Activated naive CD8-positive, alpha-beta T cell treated with anti-CD3 and anti-CD28 coated beads for 36 hours (primary cell): ENCODE measurements around the gene CLEC4M. TPM values are rescaled to one million over a fixed set of nuclear protein-coding genes. Genes with fewer than 3 reads are reported as not detected.
A peak's percentile ranks its signal among the peaks of the same experiment; 100 is the strongest.
"Not testable (repeated sequence)": the region's sequence is repeated elsewhere in the genome, so short reads cannot be mapped to it uniquely, and the experiment has no call there.

Experiments
- DNase-seq: peaks from one replicate; pipeline ENCODE4 v3.0.0; 2021
- H3K27ac Mint-ChIP-seq: one replicate; pipeline ENCODE4 v1.8.0; 2022; ENCODE audit warnings: mild to moderate bottlenecking, moderate library complexity, mixed read lengths
- H3K27me3 Mint-ChIP-seq: one replicate; pipeline ENCODE4 v1.8.0; 2022; ENCODE audit warnings: mild to moderate bottlenecking, mixed read lengths
- H3K36me3 Mint-ChIP-seq: one replicate; pipeline ENCODE4 v1.8.0; 2021; ENCODE audit warnings: mild to moderate bottlenecking, mixed read lengths
- H3K4me1 Mint-ChIP-seq: one replicate; pipeline ENCODE4 v1.8.0; 2021; ENCODE audit warnings: mixed read lengths
- H3K4me3 Mint-ChIP-seq: one replicate; pipeline ENCODE4 v1.8.0; 2022; ENCODE audit warnings: mild to moderate bottlenecking, moderate library complexity, mixed read lengths
- H3K9me3 Mint-ChIP-seq: one replicate; pipeline ENCODE4 v1.8.0; 2022; ENCODE audit warnings: mixed read lengths
- total RNA-seq, 2 experiments: library from RNA; stranded (reverse); gene quantifications; one replicate each; pipeline ENCODE4 v1.2.3, GENCODE V29; 2021

Gene CLEC4M
- total RNA-seq, 2 experiments from 2014 or later: not detected

DNA sequence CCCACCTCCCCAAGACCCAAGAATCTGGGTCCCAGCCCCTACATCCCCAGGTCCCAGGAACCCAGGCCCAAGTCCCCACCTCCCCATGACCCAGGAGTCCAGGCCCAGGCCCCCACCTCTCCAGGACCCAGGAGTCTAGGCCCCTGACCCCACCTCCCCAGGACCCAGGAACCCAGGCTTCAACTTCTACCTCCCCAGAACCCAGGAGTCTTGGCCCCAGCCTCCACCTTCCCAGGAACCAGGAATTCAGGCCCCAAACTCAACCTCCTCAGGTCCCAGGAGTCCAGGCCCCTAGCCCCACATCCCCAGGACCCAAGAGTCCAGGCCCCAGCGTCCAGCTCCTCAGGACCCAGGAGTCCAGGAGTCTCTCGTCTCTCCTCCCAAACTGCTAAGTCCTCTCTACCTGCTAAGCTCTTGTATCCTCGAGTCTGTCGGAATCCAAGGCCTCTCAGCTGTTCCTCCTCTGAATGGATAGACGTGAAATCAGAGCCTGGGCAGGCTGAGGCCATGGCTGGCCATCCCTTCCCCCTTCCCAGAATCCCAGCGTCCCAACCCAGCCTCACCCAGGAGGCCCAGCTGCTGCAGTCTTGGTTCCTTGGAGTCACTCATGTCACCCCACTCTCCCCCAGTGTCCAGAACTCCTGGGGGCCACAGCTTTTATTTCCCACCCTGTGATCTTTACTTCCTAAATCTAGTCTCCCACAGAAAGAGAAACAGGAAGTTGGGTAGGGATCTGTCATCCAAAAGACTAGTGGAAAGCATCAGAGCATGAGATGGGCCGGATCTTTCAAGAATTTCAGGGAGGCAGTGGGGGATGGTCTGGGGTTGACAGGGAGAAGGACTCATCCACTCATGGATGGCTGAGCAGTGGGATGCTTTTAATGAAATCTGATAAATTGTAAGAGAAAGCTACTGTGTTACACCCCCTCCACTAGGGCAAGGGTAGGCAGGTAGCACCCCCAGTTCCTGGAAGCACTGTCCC lies 15.8 kb upstream of the CLEC4M start, which contains the start of gene CD209:
Gene CD209 (minus strand): TSS at position 632 of the 982 bp plus-strand sequence. CDS start 23 bp downstream, at position 609.
- Mint-ChIP-seq H3K27me3 (peaks cover 14% of the 10 kb centered on the region), H3K9me3 (peaks cover 13% of the 10 kb centered on the region), H3K36me3 (peaks cover 10% of the 10 kb centered on the region)

DNA sequence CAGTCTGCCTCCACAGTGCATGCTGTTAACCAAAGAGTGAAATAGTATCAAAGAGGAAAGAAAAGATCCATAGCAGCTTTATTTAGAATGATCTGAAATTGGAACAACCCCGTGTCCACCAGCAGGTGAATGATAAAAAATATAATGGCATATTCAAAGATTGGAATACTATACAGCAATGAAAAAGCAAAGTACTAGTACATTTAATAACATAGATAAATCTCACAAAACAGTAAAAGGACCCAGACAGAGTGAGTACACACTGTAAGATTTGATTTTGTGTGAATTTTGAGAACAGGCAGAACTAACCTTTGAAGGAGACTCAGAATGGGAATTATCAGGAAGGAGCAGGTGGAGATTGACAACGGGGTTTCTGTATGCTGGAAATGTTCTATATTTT lies 14.9 kb upstream of the CLEC4M start:
- Mint-ChIP-seq H3K27ac (no peak overlapping the region), H3K27me3 (peaks cover 14% of the 10 kb centered on the region), H3K36me3 (peaks cover 12% of the 10 kb centered on the region), H3K9me3 (peaks cover 19% of the 10 kb centered on the region), H3K4me3 (no peak overlapping the region), H3K4me1 (peaks cover 26% of the 10 kb centered on the region)
- no peak for DNase-seq

More for the DNA sequence above, 15.8 kb upstream of the CLEC4M start, which contains the start of gene CD209:
- DNase-seq: no peak
- H3K27ac Mint-ChIP-seq: no peak within 1 kb of the TSS
- H3K4me1 Mint-ChIP-seq: peaks cover 25% of the 10 kb centered on the region
- no peak within 1 kb of the TSS for H3K4me3 Mint-ChIP-seq

DNA sequence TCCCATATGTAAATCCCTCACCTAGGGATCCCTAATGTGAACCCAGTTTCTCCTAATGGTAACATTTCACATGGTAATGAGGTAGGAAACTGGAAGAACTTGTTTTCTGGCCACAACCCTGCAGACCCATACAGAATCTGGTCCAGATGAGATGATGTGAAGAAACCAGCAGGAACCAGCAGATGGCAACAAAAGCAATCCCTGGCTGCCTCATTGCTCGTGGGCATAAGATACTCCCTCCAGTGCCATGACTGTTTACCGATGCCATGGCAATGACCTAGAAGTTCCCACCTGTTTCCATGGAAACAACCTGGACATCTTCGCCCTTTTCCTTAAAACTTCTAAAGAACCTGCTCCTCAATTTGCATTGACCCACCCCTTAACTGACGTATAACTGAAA lies 14.3 kb upstream of the CLEC4M start:
- DNase-seq: no peak
- peaks cover 23% of the 10 kb centered on the region for H3K4me1 Mint-ChIP-seq
- peaks cover 14% of the 10 kb centered on the region for H3K27me3 Mint-ChIP-seq
- peaks cover 24% of the 10 kb centered on the region for H3K9me3 Mint-ChIP-seq
- no peak overlapping the region for H3K4me3 Mint-ChIP-seq
- peaks cover 17% of the 10 kb centered on the region for H3K36me3 Mint-ChIP-seq
- H3K27ac Mint-ChIP-seq: no peak overlapping the region

DNA sequence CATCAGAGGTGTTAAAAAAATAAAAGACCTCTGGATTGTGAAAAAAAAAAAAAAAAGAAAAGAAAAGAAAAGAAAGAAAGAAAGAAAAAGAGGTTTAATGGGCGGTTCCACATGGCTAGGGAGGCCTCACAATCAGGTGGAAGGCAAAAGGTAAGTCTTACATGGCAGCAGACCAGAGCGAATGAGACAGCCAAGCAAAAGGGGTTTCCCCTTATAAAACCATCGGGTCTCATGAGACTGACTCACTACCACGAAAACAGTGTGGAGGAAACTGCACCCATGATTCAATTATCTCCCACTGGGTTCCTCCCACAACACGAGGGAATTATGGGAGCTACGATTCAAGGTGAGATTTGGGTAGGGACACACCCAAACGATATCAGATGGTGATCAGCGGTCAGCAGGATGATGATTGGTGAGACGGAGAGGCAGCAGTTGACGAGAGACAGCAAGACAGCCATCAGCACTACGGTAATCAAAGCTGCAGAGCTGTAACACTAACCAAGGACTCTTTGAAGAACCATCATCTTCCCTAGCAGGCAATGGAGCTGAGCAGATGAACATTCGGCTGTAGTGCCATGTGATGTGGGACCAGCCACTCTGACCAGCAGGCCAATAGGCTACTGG lies 11.8 kb upstream of the CLEC4M start:
- peaks cover 6% of the 10 kb centered on the region for H3K27me3 Mint-ChIP-seq
- H3K27ac Mint-ChIP-seq: peak overlapping the region; percentile 70
- peaks cover 29% of the 10 kb centered on the region for H3K36me3 Mint-ChIP-seq
- peak; percentile 54 for DNase-seq
- peaks cover 27% of the 10 kb centered on the region for H3K4me1 Mint-ChIP-seq
- peaks cover 42% of the 10 kb centered on the region for H3K9me3 Mint-ChIP-seq
- no peak overlapping the region for H3K4me3 Mint-ChIP-seq

DNA sequence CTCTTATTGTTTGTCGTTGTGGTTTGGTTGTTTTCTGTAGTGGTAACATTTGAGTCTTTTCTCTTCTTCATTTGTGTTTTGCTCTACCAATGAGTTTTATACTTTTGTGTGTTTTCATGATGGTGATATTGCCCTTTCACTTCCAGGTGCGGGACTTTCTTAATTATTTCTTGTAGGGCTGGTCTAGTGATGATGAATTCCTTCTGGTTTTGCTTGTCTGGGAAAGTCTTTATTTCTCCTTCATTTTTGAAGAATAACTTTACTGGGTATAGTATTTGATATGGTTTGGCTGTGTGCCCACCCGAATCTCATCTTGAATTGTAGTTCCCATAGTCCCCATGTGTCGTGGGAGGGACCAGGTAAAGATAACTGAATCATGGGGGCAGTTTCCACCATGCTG lies 6.8 kb upstream of the CLEC4M start:
- peaks cover 55% of the 10 kb centered on the region for H3K9me3 Mint-ChIP-seq
- peaks cover 16% of the 10 kb centered on the region for H3K4me1 Mint-ChIP-seq
- peaks cover 34% of the 10 kb centered on the region for H3K36me3 Mint-ChIP-seq

DNA sequence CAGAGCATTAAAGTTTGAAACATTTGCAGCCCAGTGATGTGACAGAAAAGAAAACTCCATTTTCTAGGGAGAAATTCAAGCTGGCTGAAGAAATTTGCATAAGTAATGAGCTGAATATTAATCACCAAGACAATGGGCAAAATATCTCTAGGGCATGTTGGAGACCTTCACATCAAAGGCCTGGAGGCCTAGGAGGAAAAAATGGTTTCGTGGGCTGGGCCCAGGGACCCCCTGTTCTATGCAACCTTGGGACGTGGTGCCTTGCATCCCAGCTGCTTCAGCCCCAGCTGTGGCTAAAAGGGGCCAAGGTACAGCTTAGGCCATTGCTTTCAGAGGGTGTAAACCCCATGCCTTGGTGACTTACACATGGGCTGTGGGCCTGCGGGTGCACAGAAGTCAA lies 5.7 kb upstream of the CLEC4M start:
- Mint-ChIP-seq H3K4me3 (no peak overlapping the region), H3K9me3 (peaks cover 52% of the 10 kb centered on the region), H3K4me1 (peaks cover 13% of the 10 kb centered on the region), H3K36me3 (peaks cover 31% of the 10 kb centered on the region), H3K27me3 (peaks cover 8% of the 10 kb centered on the region), H3K27ac (no peak overlapping the region)
- no peak for DNase-seq

More for the DNA sequence above, 6.8 kb upstream of the CLEC4M start:
- no peak for DNase-seq
- Mint-ChIP-seq H3K27ac (no peak overlapping the region), H3K4me3 (no peak overlapping the region), H3K27me3 (peaks cover 5% of the 10 kb centered on the region)

DNA sequence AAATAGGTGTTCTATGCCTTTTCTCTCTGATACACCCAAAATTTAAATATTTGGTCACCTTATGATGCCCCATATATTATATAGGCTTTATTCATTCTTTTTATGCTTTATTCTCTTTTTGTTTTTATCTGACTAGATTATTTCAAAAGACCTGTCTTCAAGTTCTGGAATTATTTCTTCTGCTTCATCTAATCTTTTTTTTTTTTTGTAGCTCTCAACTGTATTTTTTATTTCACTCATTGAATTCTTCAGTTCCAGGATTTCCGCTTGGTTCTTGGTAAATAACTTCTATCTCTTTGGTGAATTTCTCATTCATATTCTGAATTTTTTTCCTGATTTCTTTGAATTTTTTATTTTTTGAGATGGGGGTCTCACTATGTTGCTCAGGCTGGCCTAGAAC lies 3.9 kb upstream of the CLEC4M start:
- Mint-ChIP-seq H3K4me1 (peaks cover 13% of the 10 kb centered on the region), H3K4me3 (no peak overlapping the region), H3K36me3 (peaks cover 24% of the 10 kb centered on the region), H3K27ac (no peak overlapping the region), H3K27me3 (peaks cover 14% of the 10 kb centered on the region), H3K9me3 (peaks cover 41% of the 10 kb centered on the region)
- no peak for DNase-seq

DNA sequence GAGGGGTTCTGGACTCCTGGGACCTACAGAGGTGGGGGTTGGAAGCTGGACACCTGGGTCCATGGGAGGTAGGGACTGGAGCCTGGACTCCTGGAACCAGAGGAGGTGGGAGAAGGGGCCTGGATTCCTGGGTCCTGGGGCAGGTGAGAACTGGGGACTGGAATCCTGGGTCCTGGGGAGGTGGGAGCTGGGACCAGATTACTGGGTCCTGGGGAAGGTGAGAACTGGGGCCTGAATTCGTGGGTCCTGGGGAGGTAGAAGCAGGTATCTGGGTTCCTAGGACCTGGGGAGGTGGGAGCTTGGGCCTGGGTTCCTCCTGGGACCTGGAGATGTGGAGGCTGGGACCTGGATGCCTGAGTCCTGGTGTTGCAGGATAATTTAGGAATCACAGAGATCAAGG lies 653 bp downstream of the CLEC4M start:
- DNase-seq: no peak
- H3K9me3 Mint-ChIP-seq: peaks cover 10% of the 10 kb centered on the region
- H3K27me3 Mint-ChIP-seq: peaks cover 17% of the 10 kb centered on the region
- H3K4me3 Mint-ChIP-seq: no peak overlapping the region
- H3K36me3 Mint-ChIP-seq: peaks cover 6% of the 10 kb centered on the region
- H3K27ac Mint-ChIP-seq: no peak overlapping the region
- H3K4me1 Mint-ChIP-seq: peaks cover 7% of the 10 kb centered on the region

DNA sequence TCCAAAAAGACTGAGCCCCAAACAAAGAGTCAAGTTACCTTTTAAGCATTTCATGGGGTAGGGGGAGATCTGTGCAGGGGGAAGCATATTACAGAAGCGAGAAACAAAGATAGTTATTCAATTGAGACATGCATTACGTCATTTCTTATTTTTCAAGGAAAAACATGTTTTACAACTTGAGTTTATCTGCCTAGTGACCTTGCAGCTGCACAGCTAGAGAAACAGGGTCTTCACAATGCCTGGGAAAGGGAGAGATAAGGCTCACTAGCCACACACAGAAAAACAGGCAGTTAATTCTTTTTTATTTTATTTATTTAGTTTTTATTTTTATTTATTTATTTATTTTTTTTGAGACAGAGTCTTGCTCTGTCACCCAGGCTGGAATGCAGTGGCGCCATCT lies 1.1 kb downstream of the CLEC4M start:
- not testable (repeated sequence) for H3K9me3 Mint-ChIP-seq, H3K4me3 Mint-ChIP-seq, DNase-seq, H3K36me3 Mint-ChIP-seq, H3K27ac Mint-ChIP-seq, H3K4me1 Mint-ChIP-seq
- peaks cover 17% of the 10 kb centered on the region for H3K27me3 Mint-ChIP-seq

DNA sequence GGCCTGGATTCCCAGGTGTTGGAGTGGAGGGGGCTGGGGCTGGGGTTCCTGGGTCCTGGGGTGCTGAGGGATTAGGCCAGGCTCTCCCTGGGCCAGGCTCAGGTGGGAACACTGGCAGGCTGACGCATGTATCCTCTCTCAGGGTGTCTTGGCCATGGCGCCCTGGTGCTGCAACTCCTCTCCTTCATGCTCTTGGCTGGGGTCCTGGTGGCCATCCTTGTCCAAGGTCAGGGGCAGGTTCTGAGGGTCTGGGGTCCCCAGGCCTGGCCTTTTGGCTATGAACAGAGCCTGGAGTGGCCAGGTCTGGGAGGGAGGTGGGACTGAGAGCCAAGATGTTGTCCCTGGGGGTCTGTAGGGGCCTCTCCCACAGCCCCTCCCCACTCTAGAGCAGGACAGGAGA lies 2.0 kb downstream of the CLEC4M start:
- H3K36me3 Mint-ChIP-seq, H3K27ac Mint-ChIP-seq, H3K4me3 Mint-ChIP-seq, H3K4me1 Mint-ChIP-seq, H3K9me3 Mint-ChIP-seq, DNase-seq: not testable (repeated sequence)
- peaks cover 17% of the 10 kb centered on the region for H3K27me3 Mint-ChIP-seq

DNA sequence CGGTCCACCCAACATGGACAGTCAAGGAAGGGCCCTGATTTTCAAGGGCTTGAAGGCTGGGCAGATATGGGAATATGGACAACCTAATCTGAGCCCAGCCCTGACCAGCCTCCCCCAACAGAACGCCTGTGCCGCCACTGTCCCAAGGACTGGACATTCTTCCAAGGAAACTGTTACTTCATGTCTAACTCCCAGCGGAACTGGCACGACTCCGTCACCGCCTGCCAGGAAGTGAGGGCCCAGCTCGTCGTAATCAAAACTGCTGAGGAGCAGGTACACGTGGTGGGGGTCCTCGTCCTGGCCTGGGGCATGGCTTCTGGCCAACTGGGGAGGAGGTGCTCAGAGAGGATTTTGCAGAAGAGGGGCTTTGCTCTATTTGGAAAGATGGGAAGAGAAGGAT lies 3.5 kb downstream of the CLEC4M start:
- Mint-ChIP-seq H3K4me3 (no peak overlapping the region), H3K36me3 (no peaks in the 10 kb centered on the region), H3K27ac (no peak overlapping the region), H3K9me3 (peaks cover 3% of the 10 kb centered on the region), H3K27me3 (peaks cover 13% of the 10 kb centered on the region), H3K4me1 (peaks cover 12% of the 10 kb centered on the region)
- no peak for DNase-seq

DNA sequence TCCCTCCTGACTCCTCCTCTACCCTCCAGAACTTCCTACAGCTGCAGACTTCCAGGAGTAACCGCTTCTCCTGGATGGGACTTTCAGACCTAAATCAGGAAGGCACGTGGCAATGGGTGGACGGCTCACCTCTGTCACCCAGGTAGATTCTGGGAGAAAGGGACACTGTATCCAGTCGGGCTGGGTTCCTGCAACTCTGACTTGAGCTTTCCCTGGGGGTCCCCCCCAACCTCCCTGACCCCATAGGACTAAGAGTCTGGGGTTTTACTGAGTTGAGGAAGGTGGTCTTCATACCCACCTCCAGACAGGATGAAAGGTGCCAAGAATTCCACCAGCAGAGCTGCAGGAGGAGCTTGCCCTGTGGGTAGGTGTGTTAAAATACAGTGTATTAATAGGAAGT lies 4.4 kb downstream of the CLEC4M start:
- H3K4me1 Mint-ChIP-seq: peaks cover 21% of the 10 kb centered on the region
- DNase-seq: no peak
- no peak overlapping the region for H3K27ac Mint-ChIP-seq
- no peaks in the 10 kb centered on the region for H3K36me3 Mint-ChIP-seq
- H3K9me3 Mint-ChIP-seq: peaks cover 3% of the 10 kb centered on the region
- no peak overlapping the region for H3K4me3 Mint-ChIP-seq
- peaks cover 11% of the 10 kb centered on the region for H3K27me3 Mint-ChIP-seq

DNA sequence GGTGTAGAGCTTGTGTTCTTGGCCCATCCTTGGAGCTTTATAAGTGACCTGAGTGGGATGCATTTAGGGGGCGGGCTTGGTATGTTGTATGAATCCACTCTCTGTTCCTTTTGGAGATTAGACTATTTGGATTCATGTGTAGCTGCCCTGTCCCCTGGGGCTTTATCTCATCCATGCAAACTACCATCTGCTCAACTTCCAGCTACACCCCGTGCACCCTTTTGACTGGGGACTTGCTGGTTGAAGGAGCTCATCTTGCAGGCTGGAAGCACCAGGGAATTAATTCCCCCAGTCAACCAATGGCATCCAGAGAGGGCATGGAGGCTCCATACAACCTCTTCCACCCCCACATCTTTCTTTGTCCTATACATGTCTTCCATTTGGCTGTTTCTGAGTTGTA lies 6.1 kb downstream of the CLEC4M start:
- Mint-ChIP-seq H3K27me3 (peaks cover 6% of the 10 kb centered on the region), H3K4me3 (no peak overlapping the region), H3K36me3 (no peaks in the 10 kb centered on the region), H3K27ac (no peak overlapping the region), H3K4me1 (peaks cover 25% of the 10 kb centered on the region), H3K9me3 (peaks cover 3% of the 10 kb centered on the region)
- DNase-seq: no peak

DNA sequence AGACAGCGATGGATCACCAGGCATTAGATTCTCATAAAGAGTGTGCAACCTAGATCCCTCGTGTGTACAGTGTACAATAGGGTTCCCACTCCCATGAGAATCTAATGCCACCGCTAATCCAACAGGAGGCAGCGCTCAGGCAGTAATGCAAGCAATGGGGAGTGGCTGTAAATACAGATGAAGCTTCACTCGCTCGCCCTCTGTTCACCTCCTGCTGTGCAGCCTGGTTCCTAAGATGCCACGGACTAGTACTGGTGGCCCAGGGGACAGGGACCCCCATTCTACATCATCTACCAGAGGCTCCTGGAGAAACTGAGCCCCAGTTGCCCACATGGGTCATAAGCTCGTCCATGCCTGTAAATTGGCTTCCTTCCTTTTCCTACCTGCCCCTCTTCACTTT lies 8.0 kb downstream of the CLEC4M start:
- H3K9me3 Mint-ChIP-seq: peaks cover 3% of the 10 kb centered on the region
- no peak overlapping the region for H3K4me3 Mint-ChIP-seq
- peaks cover 10% of the 10 kb centered on the region for H3K27me3 Mint-ChIP-seq
- no peak for DNase-seq
- peak overlapping the region; percentile 85 for H3K27ac Mint-ChIP-seq
- no peaks in the 10 kb centered on the region for H3K36me3 Mint-ChIP-seq
- H3K4me1 Mint-ChIP-seq: peaks cover 25% of the 10 kb centered on the region

DNA sequence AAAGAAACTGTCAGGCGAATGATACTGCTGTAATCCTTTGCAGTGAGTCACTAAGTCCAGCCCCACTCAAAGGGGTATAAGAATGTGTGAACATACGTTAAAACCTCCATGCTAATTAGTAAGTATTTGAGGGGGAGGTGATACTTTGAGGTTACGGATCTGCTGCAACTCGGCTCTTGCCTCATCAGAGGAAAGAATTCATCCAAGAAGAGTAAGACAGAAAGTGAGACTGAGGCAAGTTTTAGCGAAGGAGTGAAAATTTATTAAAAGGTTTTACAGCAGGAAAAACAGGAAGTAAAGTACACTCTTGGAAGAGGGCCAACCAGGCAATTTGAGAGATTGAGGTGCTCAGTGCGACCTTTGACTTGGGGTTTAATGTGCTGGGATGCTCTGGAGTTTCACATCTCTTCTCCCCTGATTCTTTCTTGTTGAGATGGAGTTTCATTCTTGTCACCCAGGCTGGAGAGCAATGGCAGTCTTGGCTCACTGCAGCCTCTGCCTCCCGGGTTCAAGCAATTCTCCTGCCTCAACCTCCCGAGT lies 9.8 kb downstream of the CLEC4M start:
- Mint-ChIP-seq H3K36me3 (no peaks in the 10 kb centered on the region), H3K4me3 (peak overlapping the region; percentile 23), H3K9me3 (peaks cover 3% of the 10 kb centered on the region), H3K27ac (peak overlapping the region; percentile 91), H3K4me1 (peaks cover 25% of the 10 kb centered on the region), H3K27me3 (peaks cover 19% of the 10 kb centered on the region)
- peak; percentile 50 for DNase-seq
